GM10847 (cell line): Measurements from ENCODE around the gene JUNB.
A peak's percentile ranks its signal among the peaks of the same experiment; 100 is the strongest.

Experiments used
- POLR2A ChIP-seq: IDR thresholded peaks from 2 replicates; pipeline ENCODE4 v1.6.1; 2011; ENCODE audit not compliant: insufficient read length; ENCODE audit errors: extremely low read depth

The JUNB gene

DNA sequence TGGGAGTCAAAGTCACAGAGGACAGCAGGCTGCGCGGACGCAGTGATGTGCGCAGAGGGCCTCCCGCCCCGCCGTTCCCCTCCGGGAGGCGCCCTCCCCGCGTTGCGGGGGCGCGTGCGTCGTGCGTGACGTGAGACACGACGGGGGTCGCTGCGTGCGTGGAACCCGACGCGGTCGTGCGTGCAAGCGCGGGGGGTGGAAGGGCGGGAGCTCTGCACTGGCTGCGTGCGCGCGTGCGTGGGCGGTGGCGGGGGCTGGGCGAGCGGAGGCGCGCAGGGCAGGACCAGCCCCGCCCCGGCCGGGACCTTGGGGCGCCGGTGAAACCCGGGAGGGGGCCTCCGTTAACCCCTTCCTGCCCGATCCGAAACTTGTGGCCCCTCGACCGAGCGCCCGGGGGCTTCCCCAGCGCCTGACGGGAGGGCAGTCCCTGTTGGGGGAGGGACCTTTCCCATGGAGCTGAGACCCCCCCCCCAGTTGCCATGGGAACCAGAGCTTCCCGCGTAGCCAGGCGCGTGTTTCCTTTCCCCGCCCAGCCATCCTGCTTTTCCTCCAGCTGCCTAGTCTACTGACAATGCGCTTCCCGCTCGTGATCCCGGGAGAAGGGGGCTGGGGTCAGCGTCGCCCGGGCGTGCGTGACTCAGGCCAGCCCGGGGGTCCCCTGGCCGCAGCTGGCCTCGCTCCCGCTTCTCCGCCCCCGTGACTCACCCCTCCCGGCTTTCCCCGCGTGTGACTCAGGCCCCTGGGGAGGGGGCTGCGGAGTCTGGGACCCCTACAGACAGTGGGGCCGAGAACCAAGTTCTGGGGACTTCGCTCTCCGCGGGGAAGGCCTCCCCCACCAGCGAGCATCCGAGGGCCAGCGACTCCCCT, 8.6 kb upstream of the JUNB start:
- peak; percentile 41 for TF ChIP-seq POLR2A

DNA sequence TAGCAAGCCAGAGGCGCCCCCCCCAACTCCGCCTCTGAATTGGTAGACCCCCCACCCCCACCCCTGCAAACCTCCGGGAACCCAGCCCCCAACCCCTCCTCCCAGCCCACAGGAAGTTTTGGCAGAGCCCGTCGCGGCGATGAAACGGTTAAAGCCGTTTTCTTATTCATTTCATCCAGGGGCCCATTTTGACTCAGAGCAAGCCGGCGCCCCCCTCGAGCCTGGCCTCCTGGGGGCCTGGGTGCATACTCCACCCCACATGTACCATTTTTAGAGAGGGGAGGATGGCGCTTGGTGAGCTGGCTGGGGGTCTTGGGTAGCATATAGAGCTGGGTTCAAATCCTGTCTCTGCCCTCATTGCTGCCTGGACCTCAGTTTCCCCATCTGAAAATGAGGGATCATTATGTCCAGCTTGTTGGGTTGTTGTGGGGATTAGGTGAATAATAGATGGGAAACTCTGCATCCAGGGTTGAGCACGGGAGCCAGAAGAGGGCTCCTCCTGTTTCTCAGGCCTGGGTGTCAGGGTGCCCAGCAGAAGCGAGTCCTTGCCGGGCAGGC, 7.9 kb upstream of the JUNB start:
- no peak for TF ChIP-seq POLR2A

DNA sequence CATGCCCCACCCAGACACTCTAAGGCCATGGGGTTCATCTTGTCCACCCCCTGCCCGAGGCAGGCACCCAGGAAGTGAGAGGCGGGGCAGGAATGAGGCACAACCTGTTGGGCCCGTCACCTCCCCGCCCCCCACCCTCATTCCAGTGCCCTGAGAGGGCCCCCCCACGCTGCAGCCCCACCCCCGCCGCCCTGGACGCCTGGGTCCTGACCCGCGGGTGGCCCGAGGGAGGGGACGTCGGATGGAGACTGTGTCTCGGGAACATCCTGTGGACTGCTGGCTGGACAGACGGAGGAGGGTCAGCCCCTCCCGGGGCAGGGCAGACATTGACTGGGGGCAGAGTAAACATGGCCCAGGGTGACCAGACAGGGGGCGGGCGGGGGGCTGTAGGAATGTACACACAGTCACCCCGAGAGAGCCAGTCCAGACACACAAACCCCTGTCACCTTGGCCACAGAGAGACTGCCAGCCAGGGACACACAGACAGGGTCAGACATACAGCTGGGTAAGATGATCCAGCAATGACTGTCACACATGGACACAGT, 7.4 kb upstream of the JUNB start:
- no peak for TF ChIP-seq POLR2A

DNA sequence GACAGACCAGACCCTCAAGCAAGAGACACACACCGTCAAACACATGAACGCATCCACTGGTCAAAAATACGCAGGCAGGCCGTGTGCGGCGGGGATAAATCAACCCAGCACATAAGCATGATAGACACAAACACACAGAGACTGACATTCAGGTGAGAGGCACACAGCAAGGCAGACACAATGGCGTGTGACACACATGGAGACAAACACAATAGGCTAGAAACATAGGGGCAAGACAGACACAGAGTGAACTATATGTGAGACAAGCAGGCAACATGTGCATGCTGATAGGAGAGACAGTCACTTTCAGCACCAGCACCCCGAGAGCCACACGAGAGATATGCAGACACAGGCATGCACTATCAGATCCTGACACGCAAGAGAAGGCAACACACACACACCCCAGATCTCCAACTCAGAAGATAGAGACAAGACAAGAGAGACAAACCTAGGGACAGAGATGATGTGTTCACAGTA, 6.9 kb upstream of the JUNB start:
- no peak for TF ChIP-seq POLR2A

DNA sequence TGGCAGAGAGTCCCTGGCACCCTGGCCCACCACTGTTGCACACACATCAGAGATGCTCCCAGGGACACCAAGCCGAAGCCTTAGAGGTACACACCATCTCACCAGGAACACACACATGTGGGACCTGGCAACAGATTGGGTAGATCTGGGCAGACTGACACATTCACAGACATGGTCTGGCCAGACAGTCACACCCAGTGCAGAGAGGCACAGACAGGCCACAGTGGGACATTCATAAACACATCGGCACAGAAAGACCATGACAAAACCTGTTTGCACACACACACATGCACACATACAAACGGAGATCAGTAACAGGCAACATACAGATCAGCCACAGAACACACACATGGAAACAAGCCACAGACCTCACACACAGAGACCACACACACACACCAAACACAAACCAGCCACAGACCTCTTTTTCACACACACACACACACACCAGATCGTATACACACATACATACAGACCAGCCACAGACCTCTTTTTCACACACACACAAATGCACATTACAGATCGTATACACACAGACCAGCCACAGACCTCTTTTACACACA, 6.3 kb upstream of the JUNB start:
- TF ChIP-seq POLR2A: no peak

DNA sequence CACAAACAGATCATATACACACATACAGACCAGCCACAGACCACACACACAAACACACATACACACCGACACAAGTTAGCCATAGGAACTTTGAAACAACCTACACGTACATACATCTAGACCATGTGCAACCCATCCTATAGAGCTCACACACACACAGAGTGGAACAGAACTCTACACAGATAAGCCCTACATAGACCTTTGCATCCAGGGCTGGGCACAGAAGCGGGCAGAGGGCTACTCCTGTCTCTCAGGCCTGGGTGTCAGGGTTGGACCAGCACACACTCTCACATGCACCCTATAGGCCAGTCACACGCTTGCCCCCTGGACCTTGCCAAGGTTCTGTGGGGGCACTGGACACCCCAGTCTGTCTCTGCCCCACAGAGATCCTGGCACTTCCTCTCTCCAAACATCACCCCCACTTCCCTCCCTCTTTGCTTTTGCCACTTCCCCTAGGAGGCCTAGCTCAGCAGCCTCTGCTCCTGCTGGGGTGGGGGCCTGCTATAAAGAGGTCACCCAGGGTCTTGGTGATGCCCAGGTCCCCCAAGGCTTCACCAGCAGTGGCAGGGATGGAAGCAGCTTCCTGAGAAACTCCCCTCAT, 5.8 kb upstream of the JUNB start:
- TF ChIP-seq POLR2A: no peak

DNA sequence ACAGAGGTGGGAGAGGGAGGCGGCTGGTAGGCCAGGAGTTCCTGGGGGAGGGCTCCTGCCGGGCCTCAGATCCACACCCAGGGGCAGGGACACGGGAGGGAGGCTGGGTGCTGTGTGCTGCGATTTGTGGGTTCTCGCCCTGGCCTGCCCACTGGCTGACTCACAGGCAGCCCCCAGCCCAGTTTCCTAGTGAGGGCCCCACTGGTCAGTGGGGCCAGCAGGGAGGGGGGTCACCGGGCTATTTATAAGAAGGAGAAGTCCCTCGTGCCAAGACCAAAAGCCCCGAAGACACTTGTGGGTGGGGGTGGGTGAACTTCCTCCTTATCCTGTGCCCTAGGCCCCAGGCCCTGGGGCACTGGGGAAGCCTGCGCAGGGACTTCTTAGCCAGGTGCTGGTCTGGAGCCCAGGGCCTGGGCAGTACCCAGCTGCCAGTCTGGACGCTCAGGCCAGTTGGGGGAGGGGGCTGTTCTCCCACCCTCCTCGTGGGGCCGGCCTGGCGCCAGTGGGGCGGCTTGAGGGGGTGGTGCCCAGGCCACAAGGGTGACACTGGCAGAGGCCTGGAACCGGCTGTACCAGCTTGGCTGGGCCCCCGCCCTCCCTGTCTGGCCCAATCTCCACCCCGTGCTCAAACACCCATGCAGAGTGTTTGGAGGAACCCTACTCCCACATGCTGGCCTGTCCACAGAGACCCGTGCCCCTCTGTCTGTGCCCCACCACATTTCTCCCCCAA, 5.0 kb upstream of the JUNB start:
- no peak for TF ChIP-seq POLR2A

DNA sequence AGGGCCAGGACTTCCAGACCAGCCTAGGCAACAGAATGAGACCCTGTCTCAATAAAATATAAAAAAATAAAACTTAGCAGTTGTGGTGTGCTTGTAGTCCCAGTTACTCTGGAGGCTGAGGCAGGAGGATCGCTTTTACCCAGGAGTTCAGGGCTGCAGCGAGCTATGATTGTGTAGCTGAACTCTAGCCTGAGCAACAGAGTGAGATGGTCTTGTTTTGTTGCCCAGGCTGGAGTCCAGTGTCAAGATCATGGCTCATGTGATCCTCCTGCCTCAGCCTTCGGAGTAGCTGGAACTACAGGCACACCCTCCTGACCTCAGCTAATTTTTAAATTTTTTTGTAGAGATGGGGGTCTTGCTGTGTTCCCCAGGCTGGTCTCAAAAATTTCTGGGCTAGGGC, 4.3 kb upstream of the JUNB start:
- TF ChIP-seq POLR2A: no peak

DNA sequence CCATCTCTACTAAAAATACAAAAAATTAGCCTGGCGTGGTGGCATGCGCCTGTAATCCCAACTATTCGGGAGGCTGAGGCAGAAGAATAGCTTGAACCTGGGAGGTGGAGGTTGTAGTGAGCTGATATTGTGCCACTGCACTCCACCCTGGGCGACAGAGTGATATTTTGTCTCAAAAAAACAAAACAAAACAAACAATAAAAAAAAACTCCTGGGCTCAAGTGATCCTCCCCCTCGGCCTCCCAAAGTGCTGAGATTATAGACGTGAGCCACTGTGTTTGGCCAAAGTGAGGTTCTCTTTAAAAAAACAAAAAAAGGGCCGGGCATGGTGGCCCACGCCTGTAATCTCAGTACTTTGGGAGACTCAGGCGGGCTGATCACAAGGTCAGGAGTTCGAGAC, 3.8 kb upstream of the JUNB start:
- TF ChIP-seq POLR2A: no peak

DNA sequence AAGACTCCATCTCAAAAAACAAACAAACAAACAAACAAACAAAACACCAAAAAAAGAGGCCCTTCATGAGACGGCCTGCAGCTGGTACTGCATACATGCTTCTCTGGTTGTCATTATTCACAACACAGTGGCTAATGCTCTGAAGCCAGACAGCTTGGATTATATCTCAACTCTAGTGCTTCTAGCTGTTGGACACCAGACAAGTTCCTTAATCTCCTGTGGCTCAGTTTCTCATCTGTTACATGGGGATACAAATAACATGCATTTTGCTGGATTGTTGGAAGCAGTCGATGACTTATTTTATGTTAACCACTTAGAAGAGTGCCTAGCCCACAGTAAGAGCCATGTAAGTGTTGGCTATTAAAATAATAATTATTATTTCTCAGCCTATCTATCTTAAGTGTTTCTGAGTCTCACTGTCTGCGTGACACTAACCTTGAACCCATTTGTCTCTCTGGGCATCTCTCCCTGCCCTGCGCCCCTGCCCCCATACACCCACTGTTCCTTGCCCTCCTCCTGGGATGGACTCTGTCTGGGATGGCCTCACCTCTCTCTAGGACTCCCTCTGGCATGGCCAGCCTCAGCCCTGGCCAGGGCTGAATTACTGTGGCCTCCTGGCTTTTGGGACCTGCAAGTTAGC, 3.1 kb upstream of the JUNB start:
- TF ChIP-seq POLR2A: no peak

DNA sequence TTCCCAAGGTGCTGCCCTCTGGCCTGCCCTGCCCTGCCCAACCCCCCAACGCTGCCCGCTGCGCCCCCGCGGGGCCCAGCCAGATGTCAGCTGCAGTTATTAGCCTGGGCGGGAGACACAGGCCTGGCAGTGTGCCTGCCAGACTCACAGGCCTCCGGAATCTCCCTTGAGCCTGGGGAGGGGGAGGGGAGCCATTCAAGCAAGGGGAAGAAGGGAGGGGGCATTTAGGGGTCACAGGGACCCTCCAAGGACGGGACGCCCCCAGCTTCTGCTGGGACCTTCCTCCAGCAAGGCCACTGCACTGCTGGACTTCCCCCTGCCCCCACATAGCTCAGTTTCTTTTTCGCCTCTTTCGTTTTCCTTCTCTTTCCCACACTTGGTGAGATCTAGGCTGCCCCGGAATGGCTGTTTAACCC, 2.6 kb upstream of the JUNB start:
- peak; percentile 33 for TF ChIP-seq POLR2A

DNA sequence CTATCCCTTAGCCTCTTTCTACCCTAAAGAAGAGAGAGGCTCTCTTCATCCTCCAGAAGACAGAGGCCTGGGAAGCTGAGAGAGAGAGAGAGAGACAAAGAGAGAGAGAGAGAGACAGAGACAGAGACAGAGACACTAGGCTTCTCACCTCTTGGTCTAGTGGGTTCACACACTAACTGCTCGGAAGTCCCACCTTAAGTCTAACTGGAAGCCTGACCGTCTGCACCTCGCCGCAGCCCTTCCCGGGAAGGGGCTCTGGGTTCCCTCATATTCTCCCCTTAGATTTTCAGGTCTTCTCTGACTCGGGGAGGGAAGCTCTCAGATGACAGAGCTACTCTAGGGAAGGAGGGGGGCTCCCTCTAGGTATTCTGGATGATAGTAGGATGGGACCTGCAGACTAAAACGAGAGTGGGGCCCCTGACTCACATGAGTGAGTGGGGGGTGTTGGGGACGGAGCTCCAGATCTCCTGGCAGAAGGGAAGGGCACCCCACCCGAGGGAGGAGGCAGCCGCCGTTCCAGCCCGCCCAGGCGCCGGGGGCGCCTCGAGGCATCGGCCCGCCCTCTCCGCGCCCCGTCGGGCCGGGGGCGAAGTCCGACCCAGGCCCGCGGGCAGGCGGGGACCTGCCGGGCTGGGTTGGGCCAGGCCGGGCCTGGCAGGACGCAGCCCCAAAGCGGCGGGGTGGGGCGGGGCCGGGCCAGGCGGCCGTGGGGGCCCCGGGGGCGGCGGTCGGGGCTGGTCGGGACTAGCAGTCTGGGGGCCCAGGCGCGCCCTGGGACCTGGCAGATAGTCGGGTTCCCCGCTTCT, 2.0 kb upstream of the JUNB start:
- TF ChIP-seq POLR2A: peak; percentile 58

DNA sequence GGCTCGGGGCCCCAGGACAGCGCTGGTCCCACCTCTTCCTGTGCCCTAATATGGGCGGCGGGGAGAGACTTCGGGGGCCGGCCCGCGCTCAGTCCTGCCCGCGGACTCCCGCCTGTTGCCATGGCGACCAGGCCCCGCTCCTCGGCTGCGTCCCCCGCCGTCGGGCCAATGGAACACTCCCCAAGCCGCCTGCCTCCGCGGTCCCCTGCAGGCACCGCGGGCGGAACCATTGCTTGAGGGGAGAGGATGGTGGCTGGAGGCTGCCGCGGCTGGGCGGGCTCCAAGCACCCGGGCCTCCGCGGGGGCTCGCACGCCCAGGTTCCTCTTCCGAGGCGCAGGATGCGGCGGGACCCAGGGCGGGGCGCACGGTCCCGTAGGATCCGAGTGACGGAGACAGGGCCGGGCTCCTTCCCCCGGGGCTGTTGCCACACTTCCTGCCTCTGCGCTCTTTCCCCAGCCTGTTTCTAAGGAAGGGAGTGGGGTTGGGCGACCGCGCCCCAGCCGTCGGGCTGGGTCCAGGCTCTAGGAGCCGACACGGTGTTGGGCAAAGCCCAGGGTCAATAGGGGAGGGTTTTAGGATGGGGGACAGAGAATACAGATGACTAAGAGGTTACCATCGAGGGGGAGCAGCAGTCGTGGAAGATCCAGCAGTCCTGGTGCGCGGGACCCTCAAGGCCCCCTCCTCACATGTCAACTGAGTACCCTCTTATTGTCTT, 1.2 kb upstream of the JUNB start:
- TF ChIP-seq POLR2A: no peak
